RWPE1 (cell line): ENCODE measurements around the gene PTCD2.

ENCODE experiments used
- CTCF ChIA-PET: fragments of 350-600 bp; sonication (Branson Sonifier 250); formaldehyde crosslinking; extraction: SDS; loops from one replicate; lab custom pipeline; 2021; lab: Yijun Ruan, JAX
- POLR2A ChIA-PET: fragments of 400-600 bp; formaldehyde crosslinking; extraction: SDS; loops from one replicate; lab custom pipeline; 2020; ENCODE audit warnings: antibody characterized with exemption; ENCODE audit not compliant: low non-redundant PET; lab: Yijun Ruan, JAX
- DNase-seq: peaks from one replicate; pipeline ENCODE4 v3.0.0; 2012; ENCODE audit warnings: low spot score
- H3K27ac ChIP-seq: fragments of 450-650 bp; 2 replicates; pipeline ENCODE4 v1.5.1; 2017
- CTCF ChIP-seq: fragments of 450-650 bp; conservative IDR thresholded peaks from 2 replicates; pipeline ENCODE4 v1.5.1; 2017; ENCODE audit warnings: low read depth, mild to moderate bottlenecking

PTCD2 gene

DNA sequence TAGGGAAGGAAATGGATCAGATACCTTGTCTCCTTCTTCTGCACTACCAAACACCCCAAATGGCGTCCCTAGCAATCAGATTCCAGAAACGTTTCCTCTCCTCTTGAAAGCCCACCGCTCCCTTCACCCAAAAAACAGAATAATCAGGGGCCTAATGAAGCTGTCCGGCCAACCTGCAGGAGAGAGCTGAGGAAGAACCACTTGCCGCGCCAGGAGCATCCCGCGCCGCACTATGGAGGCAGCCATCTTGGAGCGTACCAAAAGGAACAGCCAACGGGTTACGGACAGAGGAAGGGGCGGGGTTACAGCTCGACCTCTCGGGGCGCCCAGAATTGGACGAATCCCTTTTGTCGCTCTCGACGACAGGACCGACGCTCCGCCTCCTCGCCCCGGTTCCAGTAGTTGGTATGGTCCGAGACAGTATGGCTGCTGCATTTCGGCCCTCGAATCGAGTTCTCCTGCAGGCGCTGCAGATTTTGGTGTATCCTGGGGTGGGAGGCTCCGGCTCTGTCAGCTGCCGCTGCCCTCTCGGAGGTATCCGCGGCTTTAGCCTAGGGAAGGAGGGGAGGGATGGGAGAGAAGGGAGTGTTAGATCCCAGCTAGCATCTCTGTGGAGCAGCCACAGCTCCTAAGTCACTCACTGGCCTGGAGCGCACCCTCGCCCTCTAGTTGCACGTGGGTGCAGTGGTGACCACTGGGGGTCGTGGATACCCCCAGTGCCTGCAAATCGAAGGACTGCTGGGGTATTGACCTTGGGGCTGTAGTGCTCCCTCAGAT is at the start of gene PTCD2, which contains the start of gene MRPS27:
TSS of gene PTCD2 (plus strand) at position 398 of the 777 bp plus-strand sequence. CDS start at position 408, 10 bp downstream.
TSS of gene MRPS27 (minus strand) at position 265 of the 777 bp plus-strand sequence. CDS start at position 246, 19 bp downstream.
- ChIA-PET CTCF (interaction anchor here (0.5 to 1.5 kb wide), 7 partner anchors 10 to 498 kb away, joined by 3 to 7 read pairs (median 3); no protein-coding TSS in a partner anchor), POLR2A (interaction anchor here (0.6 to 1.3 kb wide), 2 partner anchors 14 to 17 kb away, joined by 3 read pairs; no protein-coding TSS in a partner anchor)
- peak; percentile 100 for DNase-seq

DNA sequence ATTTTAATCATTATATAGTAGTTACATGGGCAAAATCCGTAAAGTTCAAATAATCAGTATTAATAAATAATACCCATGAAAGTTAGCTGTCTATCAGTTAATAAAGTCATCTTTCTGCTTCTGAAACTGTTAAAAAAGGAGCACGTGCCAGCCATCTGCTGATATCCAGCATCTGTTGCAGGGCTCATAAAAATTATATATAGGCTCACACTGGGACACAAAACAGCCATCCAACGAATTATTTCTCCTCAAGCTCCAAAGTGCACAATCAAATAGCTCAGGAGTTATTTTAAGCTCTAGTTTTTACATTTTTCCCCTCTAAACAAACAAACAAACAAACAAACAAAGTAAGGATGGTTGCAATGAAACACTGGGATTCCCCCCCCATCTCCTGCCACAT is 48.5 kb upstream of the PTCD2 start:
- no peak overlapping the region for H3K27ac ChIP-seq
- no peak for TF ChIP-seq CTCF
- DNase-seq: no peak
- POLR2A ChIA-PET: no interaction called here
- CTCF ChIA-PET: interaction anchor here (0.6 to 0.7 kb wide), 2 partner anchors 492 to 566 kb away, joined by 3 read pairs; no protein-coding TSS in a partner anchor

More for the DNA sequence above, at the start of gene PTCD2, which contains the start of gene MRPS27:
- TF ChIP-seq CTCF: no peak
- peak within 1 kb of the TSS; percentile 77 for H3K27ac ChIP-seq

- ChIA-PET CTCF (interaction anchor here (0.6 kb wide), 2 partner anchors 13 to 297 kb away, joined by 3 read pairs; no protein-coding TSS in a partner anchor), POLR2A (no interaction called here)
- no peak overlapping the region for H3K27ac ChIP-seq
- TF ChIP-seq CTCF: no peak
- no peak for DNase-seq
Measured at GRCh38 chr5:72272398-72272797, 47.8 kb upstream of the PTCD2 start.

DNA sequence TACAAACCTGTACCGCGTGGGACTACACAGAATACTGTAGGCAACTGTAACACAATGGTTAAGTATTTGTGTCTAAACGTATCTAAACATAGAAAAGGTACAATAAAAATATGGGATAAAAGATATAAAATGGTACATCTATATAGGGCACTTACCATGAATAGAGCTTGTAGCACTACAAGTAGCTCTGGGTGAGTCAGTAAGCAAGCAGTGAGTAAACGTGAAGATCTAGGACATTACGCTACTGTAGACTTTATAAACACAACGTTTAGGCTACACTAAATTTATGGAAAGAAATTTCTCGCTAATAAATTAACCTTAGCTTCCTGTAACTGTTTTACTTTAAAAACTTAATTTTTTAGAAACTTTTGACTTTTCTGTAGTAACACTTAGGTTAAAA is 46.6 kb upstream of the PTCD2 start:
- TF ChIP-seq CTCF: no peak
- CTCF ChIA-PET: interaction anchor here (1.4 kb wide), 1 partner anchor 15 kb away, joined by 3 read pairs; no protein-coding TSS in a partner anchor
- H3K27ac ChIP-seq: no peak overlapping the region
- POLR2A ChIA-PET: no interaction called here
- no peak for DNase-seq

DNA sequence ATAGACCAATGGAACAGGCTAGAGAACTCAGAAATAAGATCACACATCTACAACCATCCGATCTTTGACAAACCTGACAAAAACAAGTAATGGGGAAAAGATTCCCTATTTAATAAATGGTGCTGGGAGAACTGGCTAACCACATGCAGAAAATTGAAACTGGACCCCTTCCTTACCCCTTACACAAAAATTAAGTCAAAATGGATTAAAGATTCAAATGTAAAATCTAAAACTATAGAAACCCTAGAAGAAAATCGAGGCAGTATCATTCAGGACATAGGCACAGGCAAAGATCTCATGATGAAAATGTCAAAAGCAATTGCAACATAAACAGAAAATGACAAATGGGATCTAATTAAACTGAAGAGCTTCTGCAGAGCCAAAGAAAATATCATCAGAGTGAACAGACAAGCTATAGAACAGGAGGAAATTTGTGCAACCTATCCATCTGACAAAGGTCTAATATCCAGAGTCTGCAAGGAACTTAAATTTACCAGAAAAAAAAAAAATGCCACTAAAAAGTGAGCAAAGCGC is 43.9 kb upstream of the PTCD2 start:
- ChIA-PET POLR2A (no interaction called here), CTCF (no interaction called here)
- no peak for TF ChIP-seq CTCF
- H3K27ac ChIP-seq: no peak overlapping the region
- no peak for DNase-seq

DNA sequence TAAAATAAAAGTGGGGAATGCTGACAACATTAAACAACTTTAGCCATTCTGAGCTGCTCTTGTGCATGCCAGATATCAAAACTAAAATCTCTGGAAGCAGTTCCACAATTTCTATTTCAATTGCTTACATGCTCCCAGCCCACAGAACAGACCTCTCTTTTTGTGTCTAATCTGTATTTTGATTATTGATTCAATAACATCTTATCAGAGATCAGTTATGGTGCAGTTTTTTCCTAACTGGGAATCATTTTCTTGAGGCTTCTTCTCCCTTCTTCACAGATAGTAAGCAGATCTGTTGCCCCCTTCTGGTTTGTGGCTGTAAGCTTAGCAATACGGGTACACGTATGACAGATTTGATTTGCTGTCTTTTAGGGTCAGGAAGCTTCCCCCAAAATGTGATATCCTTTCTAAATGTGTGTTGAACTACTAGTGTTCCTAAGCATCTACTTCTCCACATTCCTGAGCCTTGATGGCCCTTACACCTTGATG is 39.5 kb upstream of the PTCD2 start:
- H3K27ac ChIP-seq: no peak overlapping the region
- CTCF ChIA-PET: interaction anchor here (0.6 to 0.7 kb wide), 4 partner anchors 27 to 494 kb away, joined by 3 to 4 read pairs (median 3); no protein-coding TSS in a partner anchor
- TF ChIP-seq CTCF: peak; percentile 58
- POLR2A ChIA-PET: no interaction called here
- DNase-seq: peak; percentile 38
